GM23248 (cell line): Measurements from ENCODE around the gene GSTP1.

Experiments
- EZH2 ChIP-seq: fragments of 200-600 bp; sonication (generic); IDR thresholded peaks from 2 replicates; pipeline ENCODE4 v1.6.1; 2018; ENCODE audit warnings: antibody characterized with exemption, mild to moderate bottlenecking; ENCODE audit not compliant: insufficient read depth, poor library complexity, severe bottlenecking
- EZH2phosphoT487 ChIP-seq: fragments of 200-600 bp; sonication (generic); IDR thresholded peaks from 2 replicates; pipeline ENCODE4 v1.6.1; 2018; ENCODE audit warnings: antibody characterized with exemption, moderate library complexity, mild to moderate bottlenecking, low read depth; ENCODE audit not compliant: insufficient read depth

GRCh38 chr11:67582011-67582410 lies 1.6 kb upstream of the GSTP1 start:
- TF ChIP-seq EZH2 (no peak), EZH2phosphoT487 (no peak)
